Stimulated activated CD4-positive, alpha-beta T cell treated with anti-CD3 and anti-CD28 coated beads, Interleukin-2, amount 100 ng/mL, for 24 hours (primary cell): ENCODE results near the gene ZMYND12.
A peak's percentile ranks its signal among the peaks of the same experiment; 100 is the strongest.
"Not testable (repeated sequence)": the region's sequence is repeated elsewhere in the genome, so short reads cannot be mapped to it uniquely, and the experiment has no call there.

Source experiments
- DNase-seq, 2 donors: peaks; one replicate each; pipeline ENCODE4 v3.0.0-alpha.2; 2020

The ZMYND12 gene, protein sequence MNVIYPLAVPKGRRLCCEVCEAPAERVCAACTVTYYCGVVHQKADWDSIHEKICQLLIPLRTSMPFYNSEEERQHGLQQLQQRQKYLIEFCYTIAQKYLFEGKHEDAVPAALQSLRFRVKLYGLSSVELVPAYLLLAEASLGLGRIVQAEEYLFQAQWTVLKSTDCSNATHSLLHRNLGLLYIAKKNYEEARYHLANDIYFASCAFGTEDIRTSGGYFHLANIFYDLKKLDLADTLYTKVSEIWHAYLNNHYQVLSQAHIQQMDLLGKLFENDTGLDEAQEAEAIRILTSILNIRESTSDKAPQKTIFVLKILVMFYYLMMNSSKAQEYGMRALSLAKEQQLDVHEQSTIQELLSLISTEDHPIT

DNA sequence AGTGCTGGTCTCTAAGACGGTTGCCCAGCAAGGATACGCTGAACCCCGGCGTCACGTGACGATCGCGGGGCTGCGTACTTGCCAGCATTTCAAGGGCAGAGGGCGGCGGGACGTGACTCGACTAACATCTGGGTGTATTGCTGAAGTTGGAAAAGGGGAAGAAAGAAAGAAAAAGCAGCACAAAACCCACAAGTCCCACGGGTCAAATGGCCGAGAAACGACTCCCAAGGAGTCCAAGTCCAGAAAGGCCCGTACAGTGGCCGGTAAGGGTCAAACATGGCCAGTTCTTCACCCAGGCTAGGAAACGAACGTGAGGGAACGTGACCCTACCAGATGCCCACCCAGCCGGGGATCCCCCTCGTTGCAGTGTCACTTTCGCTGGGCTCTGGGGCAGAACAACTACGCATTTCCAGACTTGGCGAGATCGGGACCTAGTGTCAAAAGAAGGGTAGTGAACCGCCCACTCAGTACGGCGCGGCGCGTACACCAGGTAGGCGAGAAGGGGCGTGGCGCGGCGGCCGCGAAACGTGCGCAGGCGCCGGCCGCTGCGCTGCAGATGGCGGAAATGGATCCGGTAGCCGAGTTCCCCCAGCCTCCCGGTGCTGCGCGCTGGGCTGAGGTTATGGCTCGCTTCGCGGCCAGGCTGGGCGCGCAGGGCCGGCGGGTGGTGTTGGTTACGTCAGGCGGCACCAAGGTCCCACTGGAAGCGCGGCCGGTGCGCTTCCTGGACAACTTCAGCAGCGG lies at the start of gene ZMYND12, which contains the start of gene PPCS:
Gene ZMYND12, minus strand, starts transcription at position 13 of the 744 bp plus-strand sequence. CDS start 25 bp downstream, outside the sequence.
Gene PPCS, plus strand, starts transcription at position 534 of the 744 bp plus-strand sequence. Its CDS starts 23 bp downstream, at position 557.
- DNase-seq = peak; percentile 93 to 95

DNA sequence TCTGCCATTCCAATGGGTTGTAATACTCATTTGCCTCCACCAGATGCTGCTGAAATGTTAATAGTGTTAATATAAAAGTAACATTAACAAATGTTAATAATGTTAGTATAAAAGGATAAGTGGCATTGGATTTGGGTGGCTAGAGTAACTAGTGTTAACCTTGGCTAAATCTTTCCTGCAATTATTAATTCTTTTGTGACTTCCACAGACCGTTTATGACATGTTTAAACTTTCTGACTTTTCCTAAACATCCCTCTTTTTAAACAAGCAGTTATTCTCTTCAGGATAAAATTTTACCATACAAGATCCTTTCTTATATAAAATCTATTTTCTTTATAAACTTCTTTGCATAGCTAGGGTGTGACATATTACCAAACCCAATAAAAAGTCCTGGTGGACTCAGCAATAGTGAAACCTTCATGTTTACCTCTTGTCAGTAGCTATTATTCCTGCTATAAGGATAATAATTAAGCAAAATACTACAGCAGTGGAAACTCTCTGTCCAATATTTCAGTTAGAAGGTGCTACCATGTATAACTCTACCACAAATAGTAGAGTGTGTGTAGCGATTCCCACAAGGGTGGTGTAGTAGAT lies 48.8 kb upstream of the ZMYND12 start:
- no peak for DNase-seq

DNA sequence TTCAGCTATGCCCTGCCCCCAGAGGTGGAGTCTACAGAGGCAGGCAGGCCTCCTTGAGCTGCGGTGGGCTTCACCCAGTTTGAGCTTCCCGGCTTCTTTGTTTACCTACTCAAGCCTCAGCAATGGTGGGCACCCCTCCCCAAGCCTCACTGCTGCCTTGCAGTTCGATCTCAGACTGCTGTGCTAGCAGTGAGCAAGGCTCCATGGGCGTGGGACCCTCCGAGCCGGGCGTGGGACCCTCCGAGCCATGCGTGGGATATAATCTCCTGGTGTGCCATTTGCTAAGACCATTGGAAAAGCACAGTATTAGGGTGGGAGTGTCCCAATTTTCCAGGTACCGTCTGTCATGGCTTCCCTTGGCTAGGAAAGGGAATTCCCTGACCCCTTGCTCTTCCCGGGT lies 46.2 kb upstream of the ZMYND12 start:
- not testable (repeated sequence) for DNase-seq

GRCh38 chr1:42490237-42490636 lies 34.4 kb upstream of the ZMYND12 start:
- no peak for DNase-seq

DNA sequence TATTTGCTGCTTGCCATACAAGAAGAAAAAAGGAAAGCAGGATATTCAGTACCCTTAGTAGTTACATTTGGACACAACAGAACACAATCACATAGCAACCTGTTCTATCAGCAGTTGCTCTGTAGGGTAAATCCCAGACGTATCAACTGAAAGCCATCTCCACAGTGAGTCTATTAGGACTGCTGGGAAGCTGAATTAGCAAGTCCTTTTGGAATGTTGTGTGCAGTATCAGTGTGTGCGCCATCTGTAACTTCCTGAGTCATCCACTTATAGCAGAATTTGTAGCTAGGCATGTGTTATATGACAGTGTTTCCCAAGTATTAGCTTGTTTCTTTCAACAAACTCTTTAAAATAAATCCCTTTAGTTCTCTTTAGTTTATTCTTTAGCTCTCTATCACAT lies 28.6 kb upstream of the ZMYND12 start:
- DNase-seq = no peak

DNA sequence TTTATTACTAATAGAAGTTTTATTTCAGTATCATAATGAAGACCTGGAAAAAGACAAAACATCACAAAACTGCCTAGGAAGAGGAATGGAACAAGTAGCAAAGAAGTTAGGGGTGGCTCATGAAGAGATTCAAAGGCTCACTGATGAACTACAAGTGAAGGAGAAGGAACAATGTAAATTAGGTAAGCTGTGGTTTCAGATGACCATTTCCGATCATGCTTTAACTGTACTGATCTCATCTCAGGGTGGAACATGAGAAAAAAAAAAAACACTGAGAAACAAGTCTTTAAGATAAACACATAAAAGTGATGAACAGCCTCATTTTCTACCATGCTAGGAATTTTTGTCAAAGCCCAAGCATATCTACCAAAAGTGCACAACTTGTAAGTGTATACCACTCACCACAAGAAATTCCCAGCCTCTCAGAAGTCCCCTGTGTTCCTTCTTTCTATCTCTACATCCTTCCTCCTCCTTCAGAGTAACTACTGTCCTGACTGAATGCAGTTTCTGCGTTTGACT lies 26.9 kb upstream of the ZMYND12 start:
- no peak for DNase-seq

GRCh38 chr1:42480921-42481320 lies 25.1 kb upstream of the ZMYND12 start:
- no peak for DNase-seq

- no peak for DNase-seq
These were observed 23.8 kb upstream of the ZMYND12 start for GRCh38 chr1:42479621-42480020.

GRCh38 chr1:42477775-42478174 lies 22.0 kb upstream of the ZMYND12 start:
- DNase-seq = no peak

DNA sequence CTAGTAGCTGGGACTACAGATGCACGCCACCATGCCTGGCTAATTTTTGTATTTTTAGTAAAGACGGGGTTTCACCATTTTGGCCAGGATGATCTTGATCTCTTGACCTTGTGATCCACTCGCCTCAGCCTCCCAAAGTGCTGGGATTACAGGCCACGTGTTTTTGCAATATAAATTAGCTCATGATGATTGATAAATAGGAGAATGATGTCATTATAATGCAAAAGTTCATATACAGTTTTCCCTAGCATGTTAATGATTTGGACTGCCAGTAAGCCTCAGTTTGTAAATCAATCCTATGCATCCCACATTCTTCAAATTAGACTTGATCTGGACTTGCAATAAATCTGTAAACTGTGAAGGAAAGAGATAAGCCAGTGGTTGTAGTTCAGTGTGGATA lies 21.5 kb upstream of the ZMYND12 start:
- DNase-seq = not testable (repeated sequence)

DNA sequence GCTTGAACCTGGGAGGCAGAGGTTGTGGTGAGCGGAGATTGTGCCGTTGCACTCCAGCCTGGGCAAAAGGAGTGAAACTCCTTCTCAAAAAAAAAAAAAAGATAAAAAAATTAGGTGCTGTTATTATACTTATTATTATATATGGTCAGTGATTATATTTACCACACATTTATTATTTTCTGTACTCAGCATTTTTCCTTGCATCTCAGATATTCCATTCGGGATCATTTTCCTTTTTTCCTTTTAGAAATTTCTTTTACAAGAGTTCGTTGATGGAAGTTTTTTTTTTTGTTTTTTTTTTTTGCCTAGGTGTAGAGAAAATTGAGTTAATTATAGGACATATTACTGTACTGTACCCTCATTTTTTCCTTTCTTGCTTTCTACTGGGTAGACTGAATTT lies 20.8 kb upstream of the ZMYND12 start:
- DNase-seq = no peak

DNA sequence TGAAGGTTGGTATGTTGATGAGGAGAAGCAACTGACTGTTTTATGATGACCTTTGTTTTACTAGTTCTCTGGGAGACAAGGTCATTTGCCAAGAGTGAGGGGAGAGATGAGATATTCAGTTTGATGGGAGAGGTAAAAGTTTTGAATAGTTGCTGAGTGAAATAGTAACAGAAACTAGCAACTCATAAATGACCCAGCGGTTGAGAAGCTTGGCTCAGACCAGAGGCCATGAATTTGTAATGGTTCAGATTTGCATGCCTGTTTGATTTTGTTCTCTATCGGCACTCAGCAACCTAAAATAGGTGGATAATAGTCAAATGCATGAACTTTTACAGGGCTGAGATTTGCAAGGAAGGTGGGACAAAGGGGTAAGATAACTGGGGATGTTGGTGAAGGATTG lies 13.9 kb upstream of the ZMYND12 start:
- DNase-seq = no peak

- DNase-seq = no peak
These were observed 10.2 kb upstream of the ZMYND12 start for GRCh38 chr1:42466030-42466429.

GRCh38 chr1:42463921-42464320 lies 8.1 kb upstream of the ZMYND12 start:
- no peak for DNase-seq

GRCh38 chr1:42462828-42463763 lies 7.3 kb upstream of the ZMYND12 start, which contains the start of gene CCDC30:
Gene CCDC30 (plus strand): TSS chr1:42463286. CDS start chr1:42480552, 17,266 bp downstream.
- DNase-seq = peak; percentile 93 to 94

DNA sequence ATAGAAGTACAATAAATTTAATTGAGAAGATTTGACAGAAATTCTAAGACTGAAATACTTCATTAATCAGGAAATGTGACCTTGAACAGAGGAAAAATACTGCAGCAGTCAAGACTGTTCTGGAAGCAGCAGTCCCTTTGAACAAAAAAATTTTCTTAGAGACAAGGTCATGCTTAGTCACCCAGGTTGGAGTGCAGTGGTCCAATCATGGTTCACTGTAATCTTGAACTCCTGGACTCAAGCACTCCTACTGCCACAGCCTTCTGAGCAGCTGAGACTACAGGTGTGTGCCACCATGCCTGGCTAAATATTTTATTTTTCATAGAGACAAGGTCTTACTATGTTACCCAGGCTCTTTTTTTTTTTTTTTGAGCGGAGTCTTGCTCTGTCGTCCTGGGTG lies 5.4 kb upstream of the ZMYND12 start:
- no peak for DNase-seq

DNA sequence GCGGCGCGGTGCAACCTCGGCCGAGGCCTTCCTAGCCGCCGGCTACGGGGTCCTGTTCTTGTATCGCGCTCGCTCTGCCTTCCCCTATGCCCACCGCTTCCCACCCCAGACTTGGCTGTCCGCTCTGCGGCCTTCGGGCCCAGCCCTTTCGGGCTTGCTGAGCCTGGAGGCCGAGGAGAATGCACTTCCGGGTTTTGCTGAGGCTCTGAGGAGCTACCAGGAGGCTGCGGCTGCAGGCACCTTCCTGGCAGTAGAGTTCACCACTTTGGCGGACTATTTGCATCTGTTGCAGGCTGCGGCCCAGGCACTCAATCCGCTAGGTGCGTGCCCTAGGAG lies 900 bp upstream of the ZMYND12 start:
- DNase-seq = peak; percentile 56 to 63

DNA sequence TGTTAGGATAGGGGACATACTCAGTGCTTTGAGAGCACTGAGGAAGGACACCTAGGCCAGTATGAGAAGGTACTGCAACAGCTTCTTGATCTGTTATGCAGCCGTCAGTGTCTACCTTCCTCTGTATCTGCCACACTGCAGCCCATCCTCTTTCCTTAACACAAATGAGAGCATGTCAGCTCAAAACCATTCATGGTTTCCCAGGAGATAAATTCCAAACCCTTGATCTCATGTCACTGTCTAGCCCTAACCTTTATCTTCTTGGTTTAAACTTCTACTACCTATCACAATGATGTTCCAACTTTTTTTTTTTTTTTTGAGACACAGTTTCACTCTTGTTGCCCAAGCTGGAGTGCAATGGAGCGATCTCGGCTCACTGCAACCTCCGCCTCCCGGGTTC lies 1.4 kb downstream of the ZMYND12 start:
- no peak for DNase-seq

GRCh38 chr1:42453386-42453785 lies 2.4 kb downstream of the ZMYND12 start:
- no peak for DNase-seq

- DNase-seq = no peak
These were observed 5.8 kb downstream of the ZMYND12 start for GRCh38 chr1:42450061-42450460.

- no peak for DNase-seq
These were observed 6.6 kb downstream of the ZMYND12 start for GRCh38 chr1:42449256-42449655.

- no peak for DNase-seq
These were observed 13.2 kb downstream of the ZMYND12 start for GRCh38 chr1:42442662-42443061.
